ENCODE data around the gene FOXI3. TPM values are rescaled to one million over a fixed set of nuclear protein-coding genes. Genes with fewer than 3 reads are reported as not detected.

FOXI3 gene
- 3.7 TPM for total RNA-seq

- no peak for DNase-seq
Measured at GRCh38 chr2:88452565-88452905, at the start of gene FOXI3. Gene FOXI3, minus strand, starts transcription at chr2:88452693. Its CDS starts 158 bp downstream, at chr2:88452535.

GRCh38 chr2:88500691-88501090, 48.2 kb upstream of the FOXI3 start:
- DNase-seq, result no peak

- no peak for DNase-seq
Measured at GRCh38 chr2:88499204-88499603, 46.7 kb upstream of the FOXI3 start.

- DNase-seq, result no peak
Measured at GRCh38 chr2:88493481-88493880, 41.0 kb upstream of the FOXI3 start.

- DNase-seq, result no peak
Measured at GRCh38 chr2:88492002-88492401, 39.5 kb upstream of the FOXI3 start.

- DNase-seq, result no peak
Measured at GRCh38 chr2:88489181-88489580, 36.7 kb upstream of the FOXI3 start.

GRCh38 chr2:88483200-88483599, 30.7 kb upstream of the FOXI3 start:
- DNase-seq, result no peak

GRCh38 chr2:88481691-88482336, 29.3 kb upstream of the FOXI3 start:
- no peak for DNase-seq

- DNase-seq, result no peak
Measured at GRCh38 chr2:88472811-88473210, 20.3 kb upstream of the FOXI3 start.

- no peak for DNase-seq
Measured at GRCh38 chr2:88471083-88471942, 18.8 kb upstream of the FOXI3 start.

GRCh38 chr2:88469202-88470114, 17.0 kb upstream of the FOXI3 start:
- no peak for DNase-seq

GRCh38 chr2:88464153-88464552, 11.7 kb upstream of the FOXI3 start:
- no peak for DNase-seq

- DNase-seq, result no peak
Measured at GRCh38 chr2:88458633-88459032, 6.1 kb upstream of the FOXI3 start.

GRCh38 chr2:88452980-88453582, 588 bp upstream of the FOXI3 start:
- no peak for DNase-seq

GRCh38 chr2:88451811-88452564, 505 bp downstream of the FOXI3 start:
- no peak for DNase-seq

- DNase-seq, result no peak
Measured at GRCh38 chr2:88450925-88451810, 1.3 kb downstream of the FOXI3 start.

- no peak for DNase-seq
Measured at GRCh38 chr2:88450186-88450585, 2.3 kb downstream of the FOXI3 start.

- no peak for DNase-seq
Measured at GRCh38 chr2:88448248-88448647, 4.2 kb downstream of the FOXI3 start.

GRCh38 chr2:88443353-88443938, 9.0 kb downstream of the FOXI3 start:
- DNase-seq, result no peak

GRCh38 chr2:88442473-88442872, 10.0 kb downstream of the FOXI3 start:
- DNase-seq, result no peak

Data from skin of body (tissue), 2 donors.